A549 (cell line): ENCODE measurements around the gene PSMC5.
"Not testable (repeated sequence)": the region's sequence is repeated elsewhere in the genome, so short reads cannot be mapped to it uniquely, and the experiment has no call there.

Experiments used
- CTCF ChIP-seq: fragments of >200 bp; sonication (Bioruptor Twin); formaldehyde crosslinking; IDR thresholded peaks from 3 replicates; pipeline ENCODE4 v1.5.1; 2016
- ESRRA ChIP-seq: fragments of 150-350 bp; IDR thresholded peaks from 2 replicates; pipeline ENCODE4 v1.6.1; 2014; ENCODE audit warnings: mild to moderate bottlenecking, low read length, borderline replicate concordance
- POLR2A ChIP-seq: IDR thresholded peaks from 2 replicates; pipeline ENCODE4 v1.6.1; 2012; ENCODE audit warnings: mild to moderate bottlenecking, low read length
- RAD21 ChIP-seq, 2 experiments: fragments of >200 bp in 1 of 2; sonication (Bioruptor Twin) in 1 of 2; formaldehyde crosslinking in 1 of 2; IDR thresholded peaks in 1 of 2; conservative IDR thresholded peaks in 1 of 2; 2 replicates in 1 of 2; 3 replicates in 1 of 2; pipeline ENCODE4 v1.6.1; 2012 to 2018; ENCODE audit warnings: inconsistent platforms in 1 of 2
- REST ChIP-seq: fragments of 200-600 bp; sonication (generic); IDR thresholded peaks from 2 replicates; pipeline ENCODE4 v1.6.1; 2016; ENCODE audit warnings: antibody characterized with exemption, mild to moderate bottlenecking, moderate library complexity

- not testable (repeated sequence) for TF ChIP-seq RAD21 (conservative IDR thresholded peaks at IDR 0.05 in 1 of 2, IDR thresholded peaks at IDR 0.05 in 1 of 2); ESRRA; REST; CTCF; POLR2A
These were observed 46.3 kb downstream of the PSMC5 start, which contains the start of gene CSH2 for GRCh38 chr17:63873577-63873976.
